ENCODE data around the gene PPIF.
A peak's percentile ranks its signal among the peaks of the same experiment; 100 is the strongest.

PPIF gene

GRCh38 chr10:79347894-79348639, 798 bp downstream of the PPIF start:
- Histone ChIP-seq H3K36me3 (ENCODE audit: control insufficient read depth in 2 of 2, insufficient read depth in 1 of 2, low read length in 2 of 2) (peaks cover 0 to 48% of the 10 kb centered on the region in 2 experiments; a peak in 1 of 3 replicates), H3K4me3 (ENCODE audit: low read depth, low read length) (peak overlapping the region; percentile 67), H3K4me1 (ENCODE audit: control insufficient read depth, insufficient read depth, low read length) (no peaks in the 10 kb centered on the region), H3K27ac (ENCODE audit: extremely low read depth, low read depth, low read length) (peak overlapping the region; percentile 95), H3K9me3 (ENCODE audit: control insufficient read depth, insufficient read depth, low read depth, low read length) (no peaks in the 10 kb centered on the region)
- POLR2A ChIA-PET: interaction anchor here (0.8 to 2.4 kb wide), 6 partner anchors 8 to 140 kb away, joined by 3 to 12 read pairs (median 6); no protein-coding TSS in a partner anchor
- CTCF ChIA-PET: interaction anchor here (0.6 to 1.5 kb wide), 7 partner anchors 10 to 279 kb away, joined by 3 to 5 read pairs (median 3); no protein-coding TSS in a partner anchor
- TF ChIP-seq ZNF610 (tag by site-specific recombination; IDR thresholded peaks at IDR 0.05; ENCODE audit: borderline replicate concordance) (peak; percentile 66), ZNF837 (tag by site-specific recombination; IDR thresholded peaks at IDR 0.05) (no peak), ZNF324 (tag by site-specific recombination; IDR thresholded peaks at IDR 0.05) (peak; percentile 43; the same call in 1 of the 2 replicates), ZNF157 (tag by site-specific recombination; IDR thresholded peaks at IDR 0.05) (no peak), BCL6B (tag by site-specific recombination; IDR thresholded peaks at IDR 0.05) (no peak), SP7 (tag by site-specific recombination; IDR thresholded peaks at IDR 0.05) (peak; percentile 48; the same call in 1 of the 2 replicates), ZNF530 (tag by site-specific recombination; IDR thresholded peaks at IDR 0.05; ENCODE audit: low read depth) (no peak), ZNF596 (tag by site-specific recombination; IDR thresholded peaks at IDR 0.05) (peak; percentile 63), ZNF140 (tag by site-specific recombination; IDR thresholded peaks at IDR 0.05) (no peak), ZNF354C (tag by site-specific recombination; IDR thresholded peaks at IDR 0.05; ENCODE audit: borderline replicate concordance, low read depth) (no peak), ZNF629 (tag by site-specific recombination; IDR thresholded peaks at IDR 0.05) (no peak; the same call in 1 of the 2 replicates), ZNF513 (tag by site-specific recombination; IDR thresholded peaks at IDR 0.05) (no peak), ZNF433 (tag by site-specific recombination; IDR thresholded peaks at IDR 0.05; ENCODE audit: low read depth) (no peak), ZNF830 (tag by site-specific recombination; IDR thresholded peaks at IDR 0.05; ENCODE audit: low read depth) (no peak), ZFP37 (tag by site-specific recombination; IDR thresholded peaks at IDR 0.05) (no peak), ZNF114 (tag by site-specific recombination; IDR thresholded peaks at IDR 0.05) (no peak), ZNF302 (tag by site-specific recombination; IDR thresholded peaks at IDR 0.05; ENCODE audit: low read depth) (no peak), KLF9 (tag by site-specific recombination; IDR thresholded peaks at IDR 0.05; ENCODE audit: low read depth) (peak; percentile 79), ZNF670 (tag by site-specific recombination; IDR thresholded peaks at IDR 0.05; ENCODE audit: low read depth) (no peak), ZNF404 (tag by site-specific recombination; IDR thresholded peaks at IDR 0.05) (no peak), ZNF549 (tag by site-specific recombination; IDR thresholded peaks at IDR 0.05) (no peak), PATZ1 (tag by site-specific recombination; IDR thresholded peaks at IDR 0.05) (peak; percentile 62; the same call in 1 of the 2 replicates), ZNF791 (tag by site-specific recombination; IDR thresholded peaks at IDR 0.05) (no peak), ZNF274 (IDR thresholded peaks at IDR 0.05; ENCODE audit: low read length) (no peak), ZNF274 (tag by site-specific recombination; IDR thresholded peaks at IDR 0.05; ENCODE audit: borderline replicate concordance) (no peak), ZIC2 (tag by site-specific recombination; IDR thresholded peaks at IDR 0.05) (peak; percentile 96), KLF10 (tag by site-specific recombination; IDR thresholded peaks at IDR 0.05) (no peak), HOXA7 (CRISPR knock-in tag; IDR thresholded peaks at IDR 0.05; ENCODE audit: borderline replicate concordance) (no peak), ZNF624 (tag by site-specific recombination; IDR thresholded peaks at IDR 0.05) (no peak), BCL11A (tag by site-specific recombination; IDR thresholded peaks at IDR 0.05; ENCODE audit: low read depth) (no peak), GLIS1 (tag by site-specific recombination; IDR thresholded peaks at IDR 0.05) (peak; percentile 55), ZNF449 (tag by site-specific recombination; IDR thresholded peaks at IDR 0.05) (peak; percentile 69)
